Liver (tissue), 9 donors: Measurements from ENCODE around the gene FOXO1. TPM values are rescaled to one million over a fixed set of nuclear protein-coding genes. Genes with fewer than 3 reads are reported as not detected.

Source experiments
- DNase-seq: peaks from one replicate; pipeline ENCODE4 v3.0.0-alpha.2; 2017; ENCODE audit warnings: low spot score
- H3K27ac ChIP-seq, 2 donors: one replicate each; pipeline ENCODE4 v1.7.0; 2013; ENCODE audit warnings: inconsistent platforms in 2 of 2, low read length in 2 of 2, control low read depth in 1 of 2, low read depth in 1 of 2, mild to moderate bottlenecking in 1 of 2
- H3K27me3 ChIP-seq, 4 donors: one replicate each; pipeline versions ENCODE4 v1.6.1 to v1.7.0; 2013; ENCODE audit warnings: low read length in 3 of 4, inconsistent platforms in 1 of 4, mild to moderate bottlenecking in 1 of 4, moderate library complexity in 1 of 4; ENCODE audit not compliant: control insufficient read depth in 4 of 4, insufficient read depth in 4 of 4
- H3K36me3 ChIP-seq, 4 donors: one replicate each; pipeline versions ENCODE4 v1.6.1 to v1.7.0; 2013; ENCODE audit warnings: low read length in 3 of 4, mild to moderate bottlenecking in 3 of 4, low read depth in 1 of 4, moderate library complexity in 1 of 4; ENCODE audit not compliant: control insufficient read depth in 4 of 4, insufficient read depth in 3 of 4
- H3K4me1 ChIP-seq, 4 donors: one replicate each; pipeline versions ENCODE4 v1.6.1 to v1.7.0; 2013; ENCODE audit warnings: low read length in 3 of 4, mild to moderate bottlenecking in 3 of 4, moderate library complexity in 1 of 4; ENCODE audit not compliant: control insufficient read depth in 4 of 4, insufficient read depth in 4 of 4
- H3K4me3 ChIP-seq, 3 donors: one replicate each; pipeline versions ENCODE4 v1.6.1 to v1.7.0; 2013; ENCODE audit warnings: low read length in 3 of 3, control low read depth in 1 of 3, low read depth in 1 of 3, mild to moderate bottlenecking in 1 of 3
- H3K9ac ChIP-seq, 2 donors: one replicate each; pipeline ENCODE4 v1.7.0; 2013; ENCODE audit warnings: low read length in 2 of 2, mild to moderate bottlenecking in 2 of 2, moderate library complexity in 2 of 2, control low read depth in 1 of 2, low read depth in 1 of 2
- H3K9me3 ChIP-seq, 4 donors: one replicate each; pipeline versions ENCODE4 v1.6.1 to v1.7.0; 2013; ENCODE audit warnings: low read length in 3 of 4; ENCODE audit not compliant: control insufficient read depth in 4 of 4
- EGR1 ChIP-seq, 2 donors: IDR thresholded peaks; 2 replicates each; pipeline ENCODE4 v1.6.1; 2016 to 2018; ENCODE audit warnings: antibody characterized with exemption in 2 of 2, low read depth in 2 of 2
- FOXA2 ChIP-seq: IDR thresholded peaks from 2 replicates; pipeline ENCODE4 v1.6.1; 2016; ENCODE audit warnings: antibody characterized with exemption
- GABPA ChIP-seq, 2 donors: IDR thresholded peaks in 1 of 2; conservative IDR thresholded peaks in 1 of 2; 2 replicates each; pipeline ENCODE4 v1.6.1; 2016; ENCODE audit warnings: antibody characterized with exemption in 2 of 2, mild to moderate bottlenecking in 1 of 2, moderate library complexity in 1 of 2
- HNF4A ChIP-seq, 2 donors: conservative IDR thresholded peaks; 2 replicates each; pipeline ENCODE4 v1.6.1; 2016; ENCODE audit warnings: antibody characterized with exemption in 2 of 2, mild to moderate bottlenecking in 2 of 2
- HNF4G ChIP-seq: IDR thresholded peaks from 2 replicates; pipeline ENCODE4 v1.6.1; 2016; ENCODE audit warnings: antibody characterized with exemption
- JUND ChIP-seq, 2 donors: IDR thresholded peaks; 2 replicates each; pipeline ENCODE4 v1.6.1; 2016; ENCODE audit warnings: antibody characterized with exemption in 2 of 2
- NR2F2 ChIP-seq: IDR thresholded peaks from 2 replicates; pipeline ENCODE4 v1.6.1; 2016; ENCODE audit warnings: antibody characterized with exemption
- RAD21 ChIP-seq, 2 donors: IDR thresholded peaks; 2 replicates each; pipeline ENCODE4 v1.6.1; 2016; ENCODE audit warnings: antibody characterized with exemption in 2 of 2, mild to moderate bottlenecking in 2 of 2
- RXRA ChIP-seq, 2 donors: IDR thresholded peaks; 2 replicates each; pipeline ENCODE4 v1.6.1; 2017 to 2018; ENCODE audit warnings: antibody characterized with exemption in 2 of 2, mild to moderate bottlenecking in 1 of 2
- SP1 ChIP-seq: IDR thresholded peaks from 2 replicates; pipeline ENCODE4 v1.6.1; 2018; ENCODE audit warnings: antibody characterized with exemption, mild to moderate bottlenecking
- TAF1 ChIP-seq: conservative IDR thresholded peaks from 2 replicates; pipeline ENCODE4 v1.6.1; 2016; ENCODE audit warnings: antibody characterized with exemption, mild to moderate bottlenecking
- YY1 ChIP-seq: IDR thresholded peaks from 2 replicates; pipeline ENCODE4 v1.6.1; 2016; ENCODE audit warnings: antibody characterized with exemption, mild to moderate bottlenecking
- WGBS: extraction: QIAGEN DNeasy Blood & Tissue Kit; methylation state at CpG from one replicate; pipeline ENCODE4 v1.1.7; 2013; 5-methylcytosine and 5-hydroxymethylcytosine counted together
- polyA plus RNA-seq, 2 donors: library from polyadenylated mRNA; stranded (reverse) in 1 of 2; unstranded in 1 of 2; fragments of 200-250 nt in 1 of 2; fragments of >200 nt in 1 of 2; fragmentation: Nextera tagmentation in 1 of 2; extraction: Ambion mirVana in 1 of 2; gene quantifications; one replicate each; pipeline versions ENCODE4 v1.2.1 to v1.2.3, GENCODE V29; 2013 to 2015
- total RNA-seq, 2 donors: library from RNA; depleted of rRNA; stranded (reverse); fragments of >200 nt; gene quantifications; one replicate each; pipeline ENCODE4 v1.2.3, GENCODE V29; 2014
- TF ChIP-seq, protein P1 (sequence below): IDR thresholded peaks from 2 replicates; pipeline ENCODE4 v1.6.1; 2016; ENCODE audit warnings: antibody characterized with exemption
- TF ChIP-seq, protein P2 (sequence below): IDR thresholded peaks from 2 replicates; pipeline ENCODE4 v1.6.1; 2016; ENCODE audit warnings: antibody characterized with exemption, mild to moderate bottlenecking
- TF ChIP-seq, protein P3 (sequence below): IDR thresholded peaks from 2 replicates; pipeline ENCODE4 v1.6.1; 2016; ENCODE audit warnings: antibody characterized with exemption
- TF ChIP-seq, protein P4 (sequence below): fragments of 150-350 bp; IDR thresholded peaks from 2 replicates; pipeline ENCODE4 v1.5.1; 2017; ENCODE audit warnings: improper control_type of control experiment, low read depth, low read length; ENCODE audit not compliant: missing input control
- TF ChIP-seq, protein P5 (sequence below): IDR thresholded peaks from 2 replicates; pipeline ENCODE4 v1.6.1; 2016; ENCODE audit warnings: antibody characterized with exemption
- donor health status: healthy.
- donor health status: healthy.
- donor health status: healthy.
- donor health status: healthy.
- donor health status: healthy.

Gene FOXO1
- total and polyA plus RNA-seq, 4 donors, result 5.4 to 23.6 (median 8.6) TPM

DNA sequence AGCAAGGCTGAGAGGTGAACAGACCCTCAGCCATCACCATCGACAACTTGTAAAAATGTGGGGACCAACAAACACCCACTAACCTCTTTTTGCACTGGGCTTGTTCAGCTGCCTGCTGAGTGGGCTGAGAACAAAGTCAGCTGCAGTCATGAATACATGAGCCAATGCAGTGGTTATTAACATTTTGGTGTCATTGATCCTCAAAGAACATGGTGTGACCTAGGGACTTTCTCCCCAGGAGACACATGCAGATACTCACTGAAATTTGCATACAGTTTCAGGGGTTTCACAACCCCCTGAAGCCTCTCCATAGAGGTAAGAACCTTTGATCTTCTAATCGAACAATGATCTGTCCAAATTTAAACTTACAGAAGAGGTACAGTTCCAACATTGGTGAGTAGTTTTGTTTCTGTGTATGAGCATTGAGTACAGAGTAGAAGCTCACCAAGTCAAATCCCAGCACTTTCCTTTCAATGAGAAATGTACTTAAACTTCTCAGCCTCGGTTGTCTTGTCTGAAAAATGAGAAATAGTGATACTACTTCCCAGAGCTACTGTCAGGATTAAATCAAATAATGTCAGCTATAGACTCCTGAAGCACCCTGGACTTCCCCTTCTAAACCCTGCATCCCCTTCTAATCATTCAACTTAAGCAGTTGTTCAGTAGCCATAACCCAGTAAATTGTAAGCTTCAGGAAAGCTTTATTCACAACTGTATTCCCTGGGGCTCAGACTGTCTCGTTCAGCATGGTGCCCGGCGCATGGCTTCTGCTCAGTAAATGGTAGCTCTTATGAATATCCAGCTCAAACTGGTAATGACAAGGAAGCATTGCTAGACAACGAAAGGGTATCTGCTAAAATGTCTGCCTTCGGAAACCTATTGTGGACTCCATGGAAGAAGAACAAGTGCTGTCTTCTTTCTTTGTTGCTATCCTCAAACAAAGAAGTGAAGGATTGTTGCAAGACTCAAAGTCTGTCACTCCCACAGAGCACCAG, 148.7 kb downstream of the FOXO1 start:
- Histone ChIP-seq H3K4me1 (peaks cover 0 to 11% (median 2%) of the 10 kb centered on the region in 4 donors), H3K36me3 (no peaks in the 10 kb centered on the region), H3K9me3 (no peaks in the 10 kb centered on the region), H3K9ac (no peak overlapping the region), H3K27me3 (no peaks in the 10 kb centered on the region), H3K27ac (no peak overlapping the region), H3K4me3 (no peak overlapping the region)
- 84% methylated on average over 8 of the region's 8 CpGs for WGBS
- no peak for DNase-seq
- TF ChIP-seq HNF4A (conservative IDR thresholded peaks at IDR 0.05) (peak in 1 of 2 donors; percentile 49), FOXA2 (no peak), RAD21 (IDR thresholded peaks at IDR 0.05) (no peak), SP1 (peak; percentile 26), RXRA (IDR thresholded peaks at IDR 0.05) (peak in 1 of 2 donors; percentile 32)

DNA sequence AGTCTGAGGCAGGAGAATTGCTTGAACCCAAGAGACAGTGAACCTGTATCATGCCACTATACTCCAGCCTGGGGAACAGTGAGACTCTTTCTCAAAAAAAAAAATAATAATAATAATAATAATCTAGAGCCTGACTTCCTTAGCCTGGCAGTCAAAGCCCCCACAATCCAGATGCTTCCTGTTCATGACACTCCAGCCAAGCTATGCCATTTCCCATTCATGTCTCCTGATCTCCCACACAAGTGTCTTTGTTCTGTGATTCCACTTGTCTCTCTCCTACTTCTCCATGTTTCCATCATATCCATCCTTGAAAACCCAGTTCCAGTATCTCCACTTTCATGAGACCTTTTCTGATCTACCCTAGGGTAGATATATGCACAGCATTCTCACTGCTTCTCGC, 150.7 kb downstream of the FOXO1 start:
- 97% methylated on average over 1 of the region's 1 CpG for WGBS
- TF ChIP-seq GABPA (IDR thresholded peaks at IDR 0.05 in 1 of 2, conservative IDR thresholded peaks at IDR 0.05 in 1 of 2) (no peak), FOXA2 (no peak), HNF4A (conservative IDR thresholded peaks at IDR 0.05) (no peak), SP1 (no peak), TAF1 (no peak), JUND (IDR thresholded peaks at IDR 0.05) (no peak), EGR1 (IDR thresholded peaks at IDR 0.05; ENCODE audit: low read depth in 2 of 2) (no peak), NR2F2 (no peak), HNF4G (no peak), YY1 (no peak), RXRA (IDR thresholded peaks at IDR 0.05) (no peak)
- TF ChIP-seq, protein P1, sequence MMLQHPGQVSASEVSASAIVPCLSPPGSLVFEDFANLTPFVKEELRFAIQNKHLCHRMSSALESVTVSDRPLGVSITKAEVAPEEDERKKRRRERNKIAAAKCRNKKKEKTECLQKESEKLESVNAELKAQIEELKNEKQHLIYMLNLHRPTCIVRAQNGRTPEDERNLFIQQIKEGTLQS, result no peak
- TF ChIP-seq, protein P2, sequence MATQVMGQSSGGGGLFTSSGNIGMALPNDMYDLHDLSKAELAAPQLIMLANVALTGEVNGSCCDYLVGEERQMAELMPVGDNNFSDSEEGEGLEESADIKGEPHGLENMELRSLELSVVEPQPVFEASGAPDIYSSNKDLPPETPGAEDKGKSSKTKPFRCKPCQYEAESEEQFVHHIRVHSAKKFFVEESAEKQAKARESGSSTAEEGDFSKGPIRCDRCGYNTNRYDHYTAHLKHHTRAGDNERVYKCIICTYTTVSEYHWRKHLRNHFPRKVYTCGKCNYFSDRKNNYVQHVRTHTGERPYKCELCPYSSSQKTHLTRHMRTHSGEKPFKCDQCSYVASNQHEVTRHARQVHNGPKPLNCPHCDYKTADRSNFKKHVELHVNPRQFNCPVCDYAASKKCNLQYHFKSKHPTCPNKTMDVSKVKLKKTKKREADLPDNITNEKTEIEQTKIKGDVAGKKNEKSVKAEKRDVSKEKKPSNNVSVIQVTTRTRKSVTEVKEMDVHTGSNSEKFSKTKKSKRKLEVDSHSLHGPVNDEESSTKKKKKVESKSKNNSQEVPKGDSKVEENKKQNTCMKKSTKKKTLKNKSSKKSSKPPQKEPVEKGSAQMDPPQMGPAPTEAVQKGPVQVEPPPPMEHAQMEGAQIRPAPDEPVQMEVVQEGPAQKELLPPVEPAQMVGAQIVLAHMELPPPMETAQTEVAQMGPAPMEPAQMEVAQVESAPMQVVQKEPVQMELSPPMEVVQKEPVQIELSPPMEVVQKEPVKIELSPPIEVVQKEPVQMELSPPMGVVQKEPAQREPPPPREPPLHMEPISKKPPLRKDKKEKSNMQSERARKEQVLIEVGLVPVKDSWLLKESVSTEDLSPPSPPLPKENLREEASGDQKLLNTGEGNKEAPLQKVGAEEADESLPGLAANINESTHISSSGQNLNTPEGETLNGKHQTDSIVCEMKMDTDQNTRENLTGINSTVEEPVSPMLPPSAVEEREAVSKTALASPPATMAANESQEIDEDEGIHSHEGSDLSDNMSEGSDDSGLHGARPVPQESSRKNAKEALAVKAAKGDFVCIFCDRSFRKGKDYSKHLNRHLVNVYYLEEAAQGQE, result no peak
- TF ChIP-seq, protein P3, sequence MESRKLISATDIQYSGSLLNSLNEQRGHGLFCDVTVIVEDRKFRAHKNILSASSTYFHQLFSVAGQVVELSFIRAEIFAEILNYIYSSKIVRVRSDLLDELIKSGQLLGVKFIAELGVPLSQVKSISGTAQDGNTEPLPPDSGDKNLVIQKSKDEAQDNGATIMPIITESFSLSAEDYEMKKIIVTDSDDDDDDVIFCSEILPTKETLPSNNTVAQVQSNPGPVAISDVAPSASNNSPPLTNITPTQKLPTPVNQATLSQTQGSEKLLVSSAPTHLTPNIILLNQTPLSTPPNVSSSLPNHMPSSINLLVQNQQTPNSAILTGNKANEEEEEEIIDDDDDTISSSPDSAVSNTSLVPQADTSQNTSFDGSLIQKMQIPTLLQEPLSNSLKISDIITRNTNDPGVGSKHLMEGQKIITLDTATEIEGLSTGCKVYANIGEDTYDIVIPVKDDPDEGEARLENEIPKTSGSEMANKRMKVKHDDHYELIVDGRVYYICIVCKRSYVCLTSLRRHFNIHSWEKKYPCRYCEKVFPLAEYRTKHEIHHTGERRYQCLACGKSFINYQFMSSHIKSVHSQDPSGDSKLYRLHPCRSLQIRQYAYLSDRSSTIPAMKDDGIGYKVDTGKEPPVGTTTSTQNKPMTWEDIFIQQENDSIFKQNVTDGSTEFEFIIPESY, result no peak
- TF ChIP-seq, protein P4, sequence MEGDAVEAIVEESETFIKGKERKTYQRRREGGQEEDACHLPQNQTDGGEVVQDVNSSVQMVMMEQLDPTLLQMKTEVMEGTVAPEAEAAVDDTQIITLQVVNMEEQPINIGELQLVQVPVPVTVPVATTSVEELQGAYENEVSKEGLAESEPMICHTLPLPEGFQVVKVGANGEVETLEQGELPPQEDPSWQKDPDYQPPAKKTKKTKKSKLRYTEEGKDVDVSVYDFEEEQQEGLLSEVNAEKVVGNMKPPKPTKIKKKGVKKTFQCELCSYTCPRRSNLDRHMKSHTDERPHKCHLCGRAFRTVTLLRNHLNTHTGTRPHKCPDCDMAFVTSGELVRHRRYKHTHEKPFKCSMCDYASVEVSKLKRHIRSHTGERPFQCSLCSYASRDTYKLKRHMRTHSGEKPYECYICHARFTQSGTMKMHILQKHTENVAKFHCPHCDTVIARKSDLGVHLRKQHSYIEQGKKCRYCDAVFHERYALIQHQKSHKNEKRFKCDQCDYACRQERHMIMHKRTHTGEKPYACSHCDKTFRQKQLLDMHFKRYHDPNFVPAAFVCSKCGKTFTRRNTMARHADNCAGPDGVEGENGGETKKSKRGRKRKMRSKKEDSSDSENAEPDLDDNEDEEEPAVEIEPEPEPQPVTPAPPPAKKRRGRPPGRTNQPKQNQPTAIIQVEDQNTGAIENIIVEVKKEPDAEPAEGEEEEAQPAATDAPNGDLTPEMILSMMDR, result no peak
- TF ChIP-seq, protein P5, sequence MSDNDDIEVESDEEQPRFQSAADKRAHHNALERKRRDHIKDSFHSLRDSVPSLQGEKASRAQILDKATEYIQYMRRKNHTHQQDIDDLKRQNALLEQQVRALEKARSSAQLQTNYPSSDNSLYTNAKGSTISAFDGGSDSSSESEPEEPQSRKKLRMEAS, result no peak

More for the DNA sequence above, 150.7 kb downstream of the FOXO1 start:
- no peak overlapping the region for H3K9ac ChIP-seq
- no peak for DNase-seq
- peaks cover 0 to 11% (median 2%) of the 10 kb centered on the region in 4 donors for H3K4me1 ChIP-seq
- no peaks in the 10 kb centered on the region for H3K36me3 ChIP-seq
- no peaks in the 10 kb centered on the region for H3K9me3 ChIP-seq
- H3K27me3 ChIP-seq, result no peaks in the 10 kb centered on the region
- H3K4me3 ChIP-seq, result no peak overlapping the region
- no peak overlapping the region for H3K27ac ChIP-seq
